HG03558 (cell line): ENCODE data around the gene CREB3.

Source experiments
- ATAC-seq: cut with Tn5 transposase; IDR thresholded peaks from one replicate; pipeline ENCODE4 v1.9.1; 2021; ENCODE audit warnings: moderate number of reproducible peaks; ENCODE audit not compliant: unreplicated experiment; ENCODE audit errors: extremely low read depth

CREB3 gene

GRCh38 chr9:35723426-35723825, 9.0 kb upstream of the CREB3 start:
- ATAC-seq: no peak

GRCh38 chr9:35723908-35724307, 8.6 kb upstream of the CREB3 start:
- no peak for ATAC-seq

GRCh38 chr9:35725362-35725761, 7.1 kb upstream of the CREB3 start:
- ATAC-seq: no peak

GRCh38 chr9:35726931-35727330, 5.5 kb upstream of the CREB3 start:
- ATAC-seq: no peak

DNA sequence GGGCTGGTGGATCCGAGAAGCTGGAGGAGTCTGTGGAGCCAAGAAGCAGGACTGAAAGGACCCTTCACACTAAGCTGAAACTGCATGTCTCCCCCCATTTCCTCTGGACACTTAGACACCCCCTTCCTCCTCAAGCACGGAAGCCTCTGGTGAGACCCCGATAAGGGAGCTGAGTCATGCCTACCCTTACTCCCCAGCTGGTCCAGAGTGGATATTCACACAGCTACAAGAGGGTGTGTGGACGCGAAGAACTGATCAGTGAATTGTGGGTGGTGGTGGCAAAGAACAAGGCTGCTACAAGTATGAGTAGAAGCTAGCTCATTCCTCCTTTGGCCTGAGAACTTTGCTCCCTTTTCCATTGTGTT, 4.8 kb upstream of the CREB3 start:
- no peak for ATAC-seq

GRCh38 chr9:35728041-35728971, 4.2 kb upstream of the CREB3 start:
- no peak for ATAC-seq

- ATAC-seq: no peak
These were observed 3.4 kb upstream of the CREB3 start for GRCh38 chr9:35729101-35729500.

DNA sequence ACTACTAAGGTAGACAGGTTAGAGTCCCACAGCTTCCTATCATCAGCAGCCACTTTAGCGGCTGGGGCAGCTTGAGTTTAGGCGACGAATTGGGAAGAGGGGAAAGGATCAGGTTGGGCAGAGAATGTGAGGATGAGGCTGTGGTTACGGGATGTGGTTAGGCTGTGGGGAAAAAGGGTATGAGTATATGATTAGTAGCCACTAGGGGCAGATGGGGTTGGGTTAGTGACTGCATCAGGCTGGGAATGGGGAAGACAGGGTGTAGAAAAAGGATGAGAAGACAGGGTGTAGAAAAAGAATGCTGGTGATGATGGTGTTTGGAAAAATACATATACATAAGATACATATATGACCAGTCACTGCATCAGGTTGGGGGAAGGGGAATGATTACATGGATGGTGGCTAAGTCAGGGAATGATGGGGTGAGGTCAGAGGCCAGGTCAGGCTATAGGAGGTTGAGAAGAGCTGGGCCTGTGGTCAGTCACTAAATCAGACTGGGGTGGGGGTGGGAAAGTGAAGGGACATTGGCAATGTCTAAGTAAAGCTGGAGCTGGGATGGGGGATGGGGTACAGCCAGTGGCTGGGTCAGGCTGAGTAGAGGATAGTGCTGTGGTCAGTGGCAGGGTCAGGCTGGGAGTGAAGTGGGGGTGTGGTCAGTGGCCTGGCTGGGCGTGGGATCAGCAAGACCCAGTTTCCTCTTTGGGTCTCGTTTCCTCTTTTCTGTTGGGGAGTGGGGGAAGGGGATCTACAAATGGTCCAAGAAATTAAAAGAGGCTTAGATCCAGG, 2.6 kb upstream of the CREB3 start:
- ATAC-seq: no peak

DNA sequence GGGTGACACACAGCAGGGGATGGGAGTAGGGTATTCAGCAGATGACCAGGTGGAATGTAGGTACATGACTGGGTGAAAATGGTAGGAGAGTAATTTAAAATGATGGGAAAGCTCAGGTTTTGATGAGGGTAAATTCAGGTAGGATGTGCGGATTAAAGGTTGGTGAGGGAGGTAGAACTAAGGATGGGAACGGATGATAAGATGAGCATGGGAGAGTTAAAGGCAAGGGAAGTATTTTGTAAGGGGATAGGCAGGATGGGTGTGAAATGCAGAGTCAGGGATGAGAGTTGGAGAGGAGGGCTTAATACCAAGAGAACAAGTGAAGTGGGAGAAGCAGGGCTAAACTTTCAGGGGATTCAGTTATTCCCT, 2.0 kb upstream of the CREB3 start:
- ATAC-seq: no peak

GRCh38 chr9:35731415-35732184, 866 bp upstream of the CREB3 start:
- no peak for ATAC-seq

- no peak for ATAC-seq
These were observed 505 bp downstream of the CREB3 start for GRCh38 chr9:35732800-35733541.

- no peak for ATAC-seq
These were observed 1.6 kb downstream of the CREB3 start for GRCh38 chr9:35734096-35734495.

- ATAC-seq: no peak
These were observed 3.8 kb downstream of the CREB3 start for GRCh38 chr9:35736201-35736633.

DNA sequence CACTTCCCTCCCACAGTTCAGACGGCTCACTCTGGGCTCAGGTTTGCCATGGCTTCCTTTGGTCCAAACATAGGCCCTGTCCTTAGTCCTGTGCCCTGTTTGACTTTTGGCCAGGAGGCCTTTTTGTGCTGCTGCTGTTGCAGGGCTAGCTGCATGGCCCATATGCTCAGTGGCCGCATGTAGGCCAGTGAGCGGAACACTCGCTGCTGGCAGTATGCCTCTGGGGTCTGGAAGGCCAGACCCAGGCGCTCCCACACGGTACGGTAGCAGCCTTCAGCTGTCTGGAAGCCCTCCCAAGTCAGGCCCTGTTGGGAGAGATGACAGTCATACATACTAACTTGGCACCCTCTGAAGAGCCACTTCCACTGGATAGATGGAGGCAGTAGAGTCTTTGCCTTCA, 4.7 kb downstream of the CREB3 start:
- no peak for ATAC-seq

GRCh38 chr9:35738186-35738585, 5.7 kb downstream of the CREB3 start:
- ATAC-seq: no peak

- ATAC-seq: no peak
These were observed 6.5 kb downstream of the CREB3 start for GRCh38 chr9:35738924-35739323.

DNA sequence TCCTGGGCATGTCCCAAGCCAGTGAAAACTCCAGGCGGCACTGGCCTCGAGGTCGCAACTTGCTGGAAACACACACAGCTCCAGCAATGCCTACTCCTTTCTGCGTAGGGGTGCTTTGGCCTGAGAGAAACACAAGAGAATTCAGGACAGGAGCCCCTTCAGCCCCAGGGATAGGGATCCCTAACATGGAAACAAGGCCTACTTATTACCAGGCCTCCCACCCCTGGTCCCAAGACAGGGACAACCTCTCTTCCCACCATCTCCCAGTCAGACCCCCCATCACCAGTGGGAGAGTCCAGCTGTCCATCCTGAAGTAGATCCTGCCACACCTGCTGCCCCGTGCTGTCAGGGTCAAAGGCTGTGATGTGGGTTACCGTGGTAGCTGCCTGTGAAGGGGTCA, 7.8 kb downstream of the CREB3 start:
- ATAC-seq: no peak

DNA sequence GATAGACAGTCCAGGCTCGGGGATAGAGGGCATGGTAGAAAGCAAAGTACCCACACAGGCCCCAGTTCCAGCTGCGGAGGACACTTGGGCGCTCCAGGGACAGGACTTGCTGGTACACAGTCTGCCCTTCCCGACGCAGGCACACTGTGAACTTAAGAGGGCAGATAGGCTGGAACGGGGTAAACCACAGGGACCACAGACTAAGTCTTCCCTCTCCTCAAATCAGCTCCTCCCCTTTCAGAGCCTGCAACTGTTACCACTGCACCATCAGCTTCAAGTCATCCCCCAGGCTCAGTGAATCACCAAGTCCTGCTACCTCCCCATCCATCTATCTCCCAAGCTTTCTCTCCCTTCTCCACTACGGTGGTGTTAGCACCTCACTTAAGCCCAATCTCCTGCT, 9.3 kb downstream of the CREB3 start:
- ATAC-seq: no peak

GRCh38 chr9:35743452-35743851, 11.0 kb downstream of the CREB3 start:
- no peak for ATAC-seq

GRCh38 chr9:35743880-35744518, 11.5 kb downstream of the CREB3 start:
- no peak for ATAC-seq
